OCI-LY3 (cell line): ENCODE data around the gene DNAH17.

ENCODE experiments used
- H2AFZ ChIP-seq: fragments of 200-600, 300-600 bp; shearing (Covaris generic); 2 replicates; pipeline ENCODE4 v1.6.0; 2014; ENCODE audit warnings: antibody characterized with exemption, low read depth, low read length
- H3K27ac ChIP-seq: fragments of 200-600, 300-600 bp; sonication (generic); 2 replicates; pipeline ENCODE4 v1.5.1; 2014; ENCODE audit warnings: mild to moderate bottlenecking, low read length, moderate library complexity, mixed read lengths
- H3K27me3 ChIP-seq: fragments of 200-600, 300-600 bp; sonication (generic); 2 replicates; pipeline ENCODE4 v1.6.1; 2014; ENCODE audit warnings: low read depth, low read length, mixed read lengths
- H3K36me3 ChIP-seq: fragments of 200-600, 300-600 bp; sonication (generic); replicated peaks from 2 replicates; pipeline ENCODE3; 2014; ENCODE audit warnings: low read depth, low read length, mixed read lengths
- H3K4me1 ChIP-seq: fragments of 300-600, 200-600 bp; sonication (generic); 2 replicates; pipeline ENCODE4 v1.6.1; 2014; ENCODE audit warnings: low read length, mixed read lengths
- H3K4me2 ChIP-seq: fragments of 200-600, 300-600 bp; sonication (generic); 2 replicates; pipeline ENCODE4 v1.6.1; 2014; ENCODE audit warnings: low read length, mixed read lengths
- H3K4me3 ChIP-seq: fragments of 300-600, 200-600 bp; sonication (generic); 2 replicates; pipeline ENCODE4 v1.5.1; 2014; ENCODE audit warnings: antibody characterized with exemption, mild to moderate bottlenecking, low read length, moderate library complexity
- H3K79me2 ChIP-seq: fragments of 300-600, 200-600 bp; shearing (Covaris generic); 2 replicates; pipeline ENCODE4 v1.6.1; 2014; ENCODE audit warnings: mild to moderate bottlenecking, low read length, mixed read lengths
- H3K9ac ChIP-seq: fragments of 300-600, 200-600 bp; shearing (Covaris generic); 2 replicates; pipeline ENCODE4 v1.6.0; 2014; ENCODE audit warnings: mild to moderate bottlenecking, low read length, moderate library complexity
- H3K9me3 ChIP-seq: fragments of 200-600, 300-600 bp; shearing (Covaris generic); 2 replicates; pipeline ENCODE4 v1.6.1; 2014; ENCODE audit warnings: low read length, mixed read lengths; ENCODE audit not compliant: insufficient read depth
- H4K20me1 ChIP-seq: fragments of 200-600, 300-600 bp; sonication (generic); 2 replicates; pipeline ENCODE4 v1.6.1; 2016; ENCODE audit warnings: low read length, mixed read lengths; ENCODE audit not compliant: insufficient read depth
- EZH2phosphoT487 ChIP-seq: fragments of 200-600 bp; shearing (Covaris generic); IDR thresholded peaks from 2 replicates; pipeline ENCODE4 v1.6.1; 2018; ENCODE audit warnings: antibody characterized with exemption, mixed run types, low read depth
- TF ChIP-seq, protein P1 (sequence below): fragments of 200-600, 300-600 bp; sonication (generic); IDR thresholded peaks from 2 replicates; pipeline ENCODE4 v1.5.1; 2014; ENCODE audit warnings: antibody characterized with exemption, low read length, low read depth

The DNAH17 gene

DNA sequence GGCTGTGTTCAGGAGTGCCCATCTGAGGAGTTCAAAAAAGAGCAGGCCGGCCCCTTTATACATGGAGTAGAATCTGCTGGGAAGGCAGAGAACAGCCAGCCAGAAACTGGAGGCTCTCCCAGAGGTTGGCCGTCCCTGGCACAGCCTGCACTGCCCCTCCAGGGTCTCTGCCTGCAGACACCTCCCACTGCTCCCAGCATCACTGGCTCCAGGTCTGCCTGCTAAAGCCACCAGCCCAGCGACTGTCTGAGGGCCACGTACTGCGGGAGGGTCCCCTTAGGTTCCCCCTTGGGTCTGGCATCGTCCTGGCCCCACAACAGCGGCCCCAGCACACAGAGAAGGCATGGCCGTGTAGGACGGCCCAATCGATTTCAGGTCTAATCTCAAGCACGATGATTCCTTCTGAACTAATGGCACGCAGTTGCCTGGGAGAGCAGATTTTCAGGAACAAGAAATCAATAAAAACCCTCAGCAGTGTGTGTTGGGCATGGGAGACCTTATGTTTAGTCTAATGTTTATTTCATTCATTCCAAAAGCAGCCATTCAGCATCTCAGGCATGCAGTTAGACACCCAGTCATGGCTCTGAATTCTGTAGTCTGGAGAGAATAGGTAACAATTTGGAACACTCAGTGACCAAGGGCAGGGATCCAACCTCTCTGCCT lies 103.1 kb downstream of the DNAH17 start:
- Histone ChIP-seq H3K4me1 (peaks cover 34% of the 10 kb centered on the region), H3K27me3 (0 out of 2 replicates have a peak, but pooled peaks cover 5% of the 10 kb centered on the region), H3K9ac (no peak overlapping the region), H2AFZ (no peak overlapping the region), H3K9me3 (no peaks in the 10 kb centered on the region), H3K36me3 (peaks cover 3% of the 10 kb centered on the region), H3K27ac (no peak overlapping the region), H3K4me2 (no peak overlapping the region), H3K4me3 (no peak overlapping the region), H3K79me2 (no peaks in the 10 kb centered on the region), H4K20me1 (no peaks in the 10 kb centered on the region)
- TF ChIP-seq, protein P1, sequence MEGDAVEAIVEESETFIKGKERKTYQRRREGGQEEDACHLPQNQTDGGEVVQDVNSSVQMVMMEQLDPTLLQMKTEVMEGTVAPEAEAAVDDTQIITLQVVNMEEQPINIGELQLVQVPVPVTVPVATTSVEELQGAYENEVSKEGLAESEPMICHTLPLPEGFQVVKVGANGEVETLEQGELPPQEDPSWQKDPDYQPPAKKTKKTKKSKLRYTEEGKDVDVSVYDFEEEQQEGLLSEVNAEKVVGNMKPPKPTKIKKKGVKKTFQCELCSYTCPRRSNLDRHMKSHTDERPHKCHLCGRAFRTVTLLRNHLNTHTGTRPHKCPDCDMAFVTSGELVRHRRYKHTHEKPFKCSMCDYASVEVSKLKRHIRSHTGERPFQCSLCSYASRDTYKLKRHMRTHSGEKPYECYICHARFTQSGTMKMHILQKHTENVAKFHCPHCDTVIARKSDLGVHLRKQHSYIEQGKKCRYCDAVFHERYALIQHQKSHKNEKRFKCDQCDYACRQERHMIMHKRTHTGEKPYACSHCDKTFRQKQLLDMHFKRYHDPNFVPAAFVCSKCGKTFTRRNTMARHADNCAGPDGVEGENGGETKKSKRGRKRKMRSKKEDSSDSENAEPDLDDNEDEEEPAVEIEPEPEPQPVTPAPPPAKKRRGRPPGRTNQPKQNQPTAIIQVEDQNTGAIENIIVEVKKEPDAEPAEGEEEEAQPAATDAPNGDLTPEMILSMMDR, result no peak
- no peak for TF ChIP-seq EZH2phosphoT487

DNA sequence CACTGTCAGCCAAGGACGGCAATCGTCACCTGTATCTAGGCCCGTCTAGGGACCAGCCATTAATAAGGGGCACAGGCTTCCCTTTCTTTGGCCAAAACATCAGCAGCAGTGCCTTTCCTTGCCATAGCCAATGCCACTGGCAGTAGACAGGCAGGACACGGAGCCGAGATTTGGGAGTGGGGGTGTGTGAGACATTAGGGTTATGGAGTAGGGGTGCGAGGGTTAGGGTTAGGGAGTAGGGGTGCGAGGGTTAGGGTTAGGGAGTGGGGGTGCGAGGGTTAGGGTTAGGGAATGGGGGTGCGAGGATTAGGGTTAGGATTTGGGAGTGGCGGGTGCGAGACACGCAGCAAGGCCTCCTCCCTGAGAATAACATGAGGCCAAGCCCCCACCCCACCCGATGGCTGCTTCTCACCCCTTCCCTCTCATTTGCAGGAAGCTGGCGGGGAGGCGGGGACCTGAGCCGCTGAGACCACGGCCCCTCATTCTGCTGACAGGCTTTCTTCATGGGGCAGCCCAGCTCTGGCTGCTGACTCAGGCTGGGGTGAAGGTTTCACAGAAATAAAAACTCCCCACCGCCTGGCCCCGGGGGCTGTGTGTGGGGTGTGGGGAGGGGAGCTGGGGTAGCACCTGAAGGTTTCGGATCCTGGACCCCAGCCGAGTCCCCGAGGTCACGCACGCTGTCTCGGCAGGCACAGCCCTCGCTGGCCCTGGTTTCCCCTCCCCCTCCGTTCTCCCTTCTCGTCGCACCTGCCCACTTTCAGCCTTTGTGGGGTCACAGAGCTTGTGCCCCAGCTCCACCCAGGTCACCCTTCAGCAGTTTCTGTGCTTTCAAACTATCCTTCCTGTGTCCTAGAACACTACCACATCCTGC lies 104.9 kb downstream of the DNAH17 start:
- peak overlapping the region; percentile 19; the same call in 1 of the 2 replicates for H3K27ac ChIP-seq
- H3K36me3 ChIP-seq, result peaks cover 3% of the 10 kb centered on the region
- peak overlapping the region; percentile 93 for H2AFZ ChIP-seq
- H3K9me3 ChIP-seq, result no peaks in the 10 kb centered on the region
- H3K4me1 ChIP-seq, result peaks cover 34% of the 10 kb centered on the region
- TF ChIP-seq, protein P1, result no peak
- TF ChIP-seq EZH2phosphoT487, result no peak
- peak overlapping the region; percentile 73 for H3K4me3 ChIP-seq
- peak overlapping the region; percentile 57 for H3K9ac ChIP-seq
- H3K4me2 ChIP-seq, result peak overlapping the region; percentile 90
- 0 out of 2 replicates have a peak, but pooled peaks cover 5% of the 10 kb centered on the region for H3K27me3 ChIP-seq
- H4K20me1 ChIP-seq, result no peaks in the 10 kb centered on the region
- H3K79me2 ChIP-seq, result no peaks in the 10 kb centered on the region

DNA sequence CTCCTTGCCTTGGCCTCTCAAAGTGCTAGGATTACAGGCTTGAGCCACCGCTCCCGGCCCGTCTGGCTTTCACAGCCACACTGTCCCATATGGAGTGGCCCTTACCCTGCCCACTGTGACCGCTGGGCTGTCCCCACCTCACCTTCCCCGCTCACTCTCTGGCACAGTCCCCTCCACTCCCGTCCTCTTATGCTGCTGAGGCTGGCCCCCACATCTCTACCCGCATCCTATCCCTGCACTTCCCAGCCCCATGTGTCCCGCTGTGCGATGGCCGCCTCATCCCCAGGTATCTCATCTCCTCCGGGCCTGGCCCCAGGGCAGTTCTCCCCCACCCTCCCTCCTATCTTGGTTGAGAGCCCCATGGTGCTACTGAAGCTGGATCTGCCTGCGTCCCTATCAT lies 105.6 kb downstream of the DNAH17 start:
- Histone ChIP-seq H3K9ac (no peak overlapping the region), H3K36me3 (peaks cover 3% of the 10 kb centered on the region), H2AFZ (no peak overlapping the region), H3K4me3 (no peak overlapping the region), H3K79me2 (no peaks in the 10 kb centered on the region), H3K4me1 (peaks cover 34% of the 10 kb centered on the region), H3K27ac (no peak overlapping the region), H3K27me3 (0 out of 2 replicates have a peak, but pooled peaks cover 5% of the 10 kb centered on the region), H3K4me2 (peak overlapping the region; percentile 90), H4K20me1 (no peaks in the 10 kb centered on the region), H3K9me3 (no peaks in the 10 kb centered on the region)
- no peak for TF ChIP-seq EZH2phosphoT487
- TF ChIP-seq, protein P1, result no peak

GRCh38 chr17:78469443-78469842 lies 107.8 kb downstream of the DNAH17 start:
- TF ChIP-seq EZH2phosphoT487, result no peak
- TF ChIP-seq, protein P1, result no peak
- Histone ChIP-seq H3K36me3 (no peaks in the 10 kb centered on the region), H3K79me2 (no peaks in the 10 kb centered on the region), H4K20me1 (no peaks in the 10 kb centered on the region), H3K4me1 (peaks cover 26% of the 10 kb centered on the region), H3K9me3 (no peaks in the 10 kb centered on the region), H3K27ac (no peak overlapping the region), H3K4me2 (no peak overlapping the region), H3K9ac (no peak overlapping the region), H2AFZ (no peak overlapping the region), H3K27me3 (no peaks in the 10 kb centered on the region), H3K4me3 (no peak overlapping the region)
